ENCODE results near the gene SCD5.

Gene SCD5

DNA sequence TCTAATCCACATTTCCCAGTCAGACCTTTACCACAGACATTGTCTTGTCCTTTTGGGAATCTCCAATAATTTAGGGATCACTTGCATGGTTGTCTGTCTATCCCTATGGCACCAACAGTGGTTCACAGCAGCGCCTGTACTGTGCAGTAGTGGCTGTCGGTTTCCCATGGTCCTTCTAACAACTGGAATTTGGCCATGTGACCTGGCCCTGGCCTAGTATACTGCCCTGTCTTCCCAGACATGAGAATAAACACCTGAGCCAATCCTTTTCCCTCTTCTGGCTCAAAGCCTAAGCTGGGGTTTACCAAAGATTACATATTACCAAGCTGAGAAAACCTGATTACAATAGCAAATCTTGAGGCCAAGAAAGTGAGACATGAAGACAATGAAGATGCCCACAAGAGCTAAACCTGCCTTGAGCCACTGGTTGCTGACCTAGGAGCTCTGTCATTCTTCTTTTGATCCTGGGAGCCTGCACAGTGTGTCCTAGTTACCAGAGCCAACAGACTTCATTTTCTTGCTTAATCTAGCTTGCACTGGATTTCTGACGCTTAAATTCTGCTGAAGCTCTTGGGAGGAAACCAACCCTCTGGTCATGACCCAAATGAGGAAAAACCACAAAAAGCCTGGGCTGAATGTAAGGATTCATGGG, 92.1 kb downstream of the SCD5 start:
- POLR2A ChIA-PET: no interaction called here

GRCh38 chr4:82705928-82706300, 92.7 kb downstream of the SCD5 start:
- TF ChIP-seq, protein P1, sequence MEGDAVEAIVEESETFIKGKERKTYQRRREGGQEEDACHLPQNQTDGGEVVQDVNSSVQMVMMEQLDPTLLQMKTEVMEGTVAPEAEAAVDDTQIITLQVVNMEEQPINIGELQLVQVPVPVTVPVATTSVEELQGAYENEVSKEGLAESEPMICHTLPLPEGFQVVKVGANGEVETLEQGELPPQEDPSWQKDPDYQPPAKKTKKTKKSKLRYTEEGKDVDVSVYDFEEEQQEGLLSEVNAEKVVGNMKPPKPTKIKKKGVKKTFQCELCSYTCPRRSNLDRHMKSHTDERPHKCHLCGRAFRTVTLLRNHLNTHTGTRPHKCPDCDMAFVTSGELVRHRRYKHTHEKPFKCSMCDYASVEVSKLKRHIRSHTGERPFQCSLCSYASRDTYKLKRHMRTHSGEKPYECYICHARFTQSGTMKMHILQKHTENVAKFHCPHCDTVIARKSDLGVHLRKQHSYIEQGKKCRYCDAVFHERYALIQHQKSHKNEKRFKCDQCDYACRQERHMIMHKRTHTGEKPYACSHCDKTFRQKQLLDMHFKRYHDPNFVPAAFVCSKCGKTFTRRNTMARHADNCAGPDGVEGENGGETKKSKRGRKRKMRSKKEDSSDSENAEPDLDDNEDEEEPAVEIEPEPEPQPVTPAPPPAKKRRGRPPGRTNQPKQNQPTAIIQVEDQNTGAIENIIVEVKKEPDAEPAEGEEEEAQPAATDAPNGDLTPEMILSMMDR (IDR thresholded peaks at IDR 0.05; ENCODE audit: control extremely low read depth, extremely low read depth, low read depth, missing control alignments): no peak
- ChIA-PET CTCF (interaction anchor here (1.1 to 1.6 kb wide), 2 partner anchors 10 to 18 kb away, joined by 3 read pairs; no protein-coding TSS in a partner anchor), POLR2A (no interaction called here)
- no peak for DNase-seq (ENCODE audit: extremely low spot score)

More for the DNA sequence above, 92.1 kb downstream of the SCD5 start:
- CTCF ChIA-PET: interaction anchor here (1.1 to 1.6 kb wide), 3 partner anchors 9 to 19 kb away, joined by 3 read pairs; no protein-coding TSS in a partner anchor
- TF ChIP-seq, protein P1 (IDR thresholded peaks at IDR 0.05; ENCODE audit: control extremely low read depth, extremely low read depth, low read depth, missing control alignments): no peak
- no peak for DNase-seq (ENCODE audit: extremely low spot score)

GRCh38 chr4:82705169-82705927, 93.2 kb downstream of the SCD5 start:
- TF ChIP-seq, protein P1 (IDR thresholded peaks at IDR 0.05; ENCODE audit: control extremely low read depth, extremely low read depth, low read depth, missing control alignments): no peak
- no peak for DNase-seq (ENCODE audit: extremely low spot score)
- ChIA-PET POLR2A (no interaction called here), CTCF (interaction anchor here (1.5 to 1.6 kb wide), 2 partner anchors 10 to 18 kb away, joined by 3 read pairs; no protein-coding TSS in a partner anchor)

GRCh38 chr4:82704156-82704555, 94.4 kb downstream of the SCD5 start:
- TF ChIP-seq, protein P1 (IDR thresholded peaks at IDR 0.05; ENCODE audit: control extremely low read depth, extremely low read depth, low read depth, missing control alignments): no peak
- DNase-seq (ENCODE audit: extremely low spot score): no peak
- ChIA-PET POLR2A (no interaction called here), CTCF (interaction anchor here (1.3 to 1.5 kb wide), 3 partner anchors 8 to 17 kb away, joined by 3 read pairs; no protein-coding TSS in a partner anchor)

DNA sequence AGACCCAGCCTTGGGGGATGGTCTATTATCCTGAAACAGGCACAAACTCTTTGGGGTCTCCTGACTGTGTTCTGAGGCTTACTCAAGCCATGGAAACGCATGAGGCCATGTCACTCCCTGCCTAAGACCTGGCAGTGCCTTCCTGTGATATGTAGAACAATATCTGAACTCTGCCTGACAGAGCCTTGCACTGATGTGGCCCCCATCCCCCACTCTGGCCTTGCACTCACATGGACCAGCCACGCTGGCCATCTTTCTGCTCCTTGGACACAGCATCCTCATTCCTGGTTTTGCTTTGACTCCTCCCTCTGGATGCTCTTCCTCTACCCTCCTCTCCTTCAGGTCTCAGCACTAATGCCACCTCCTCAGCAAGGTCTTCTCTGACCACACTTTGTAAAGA, 100.2 kb downstream of the SCD5 start:
- POLR2A ChIA-PET: no interaction called here
- CTCF ChIA-PET: no interaction called here
- DNase-seq (ENCODE audit: extremely low spot score): no peak
- TF ChIP-seq, protein P1 (IDR thresholded peaks at IDR 0.05; ENCODE audit: control extremely low read depth, extremely low read depth, low read depth, missing control alignments): no peak

GRCh38 chr4:82697561-82697960, 101.0 kb downstream of the SCD5 start:
- no peak for DNase-seq (ENCODE audit: extremely low spot score)
- POLR2A ChIA-PET: no interaction called here
- TF ChIP-seq, protein P1 (IDR thresholded peaks at IDR 0.05; ENCODE audit: control extremely low read depth, extremely low read depth, low read depth, missing control alignments): no peak
- CTCF ChIA-PET: no interaction called here

Data from GM10248 (cell line).